ENCODE measurements around the gene PARN. TPM values are rescaled to one million over a fixed set of nuclear protein-coding genes. Genes with fewer than 3 reads are reported as not detected.

The PARN gene
- total RNA-seq, 2 experiments from 2014 or later = 43.0 to 45.6 TPM

- ChIA-PET POLR2A (no interaction called here), CTCF (interaction anchor here (0.9 kb wide), 1 partner anchor 25 kb away, joined by 3 read pairs; no protein-coding TSS in a partner anchor)
- H3K4me3 Mint-ChIP-seq = no peak overlapping the region
- no peaks in the 10 kb centered on the region for H3K27me3 Mint-ChIP-seq
- TF ChIP-seq, protein P1, sequence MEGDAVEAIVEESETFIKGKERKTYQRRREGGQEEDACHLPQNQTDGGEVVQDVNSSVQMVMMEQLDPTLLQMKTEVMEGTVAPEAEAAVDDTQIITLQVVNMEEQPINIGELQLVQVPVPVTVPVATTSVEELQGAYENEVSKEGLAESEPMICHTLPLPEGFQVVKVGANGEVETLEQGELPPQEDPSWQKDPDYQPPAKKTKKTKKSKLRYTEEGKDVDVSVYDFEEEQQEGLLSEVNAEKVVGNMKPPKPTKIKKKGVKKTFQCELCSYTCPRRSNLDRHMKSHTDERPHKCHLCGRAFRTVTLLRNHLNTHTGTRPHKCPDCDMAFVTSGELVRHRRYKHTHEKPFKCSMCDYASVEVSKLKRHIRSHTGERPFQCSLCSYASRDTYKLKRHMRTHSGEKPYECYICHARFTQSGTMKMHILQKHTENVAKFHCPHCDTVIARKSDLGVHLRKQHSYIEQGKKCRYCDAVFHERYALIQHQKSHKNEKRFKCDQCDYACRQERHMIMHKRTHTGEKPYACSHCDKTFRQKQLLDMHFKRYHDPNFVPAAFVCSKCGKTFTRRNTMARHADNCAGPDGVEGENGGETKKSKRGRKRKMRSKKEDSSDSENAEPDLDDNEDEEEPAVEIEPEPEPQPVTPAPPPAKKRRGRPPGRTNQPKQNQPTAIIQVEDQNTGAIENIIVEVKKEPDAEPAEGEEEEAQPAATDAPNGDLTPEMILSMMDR (IDR thresholded peaks at IDR 0.05) = no peak
- H3K36me3 Mint-ChIP-seq (ENCODE audit: low read depth) = peaks cover 10% of the 10 kb centered on the region
- H3K27ac Mint-ChIP-seq = no peak overlapping the region
- ATAC-seq (no peak), DNase-seq (no peak)
- intact Hi-C loops (cut with micrococcal nuclease) = no loop called here
- peaks cover 4% of the 10 kb centered on the region for H3K4me1 Mint-ChIP-seq (ENCODE audit: low read depth)
- H3K9me3 Mint-ChIP-seq = no peaks in the 10 kb centered on the region
Measured at GRCh38 chr16:14562691-14563491, 67.2 kb downstream of the PARN start.

- H3K27me3 Mint-ChIP-seq = no peaks in the 10 kb centered on the region
- no peak overlapping the region for H3K4me3 Mint-ChIP-seq
- no peaks in the 10 kb centered on the region for H3K4me1 Mint-ChIP-seq (ENCODE audit: low read depth)
- DNase-seq (no peak), ATAC-seq (no peak)
- no peak overlapping the region for H3K27ac Mint-ChIP-seq
- peaks cover 9% of the 10 kb centered on the region for H3K36me3 Mint-ChIP-seq (ENCODE audit: low read depth)
- POLR2A ChIA-PET = no interaction called here
- intact Hi-C loops (cut with micrococcal nuclease) = no loop called here
- CTCF ChIA-PET = no interaction called here
- no peaks in the 10 kb centered on the region for H3K9me3 Mint-ChIP-seq
- TF ChIP-seq, protein P1 (IDR thresholded peaks at IDR 0.05) = no peak
Measured at GRCh38 chr16:14560523-14560922, 69.5 kb downstream of the PARN start.

GRCh38 chr16:14559809-14560241 is 70.2 kb downstream of the PARN start:
- no peak for ATAC-seq
- CTCF ChIA-PET = no interaction called here
- peaks cover 8% of the 10 kb centered on the region for H3K36me3 Mint-ChIP-seq (ENCODE audit: low read depth)

DNA sequence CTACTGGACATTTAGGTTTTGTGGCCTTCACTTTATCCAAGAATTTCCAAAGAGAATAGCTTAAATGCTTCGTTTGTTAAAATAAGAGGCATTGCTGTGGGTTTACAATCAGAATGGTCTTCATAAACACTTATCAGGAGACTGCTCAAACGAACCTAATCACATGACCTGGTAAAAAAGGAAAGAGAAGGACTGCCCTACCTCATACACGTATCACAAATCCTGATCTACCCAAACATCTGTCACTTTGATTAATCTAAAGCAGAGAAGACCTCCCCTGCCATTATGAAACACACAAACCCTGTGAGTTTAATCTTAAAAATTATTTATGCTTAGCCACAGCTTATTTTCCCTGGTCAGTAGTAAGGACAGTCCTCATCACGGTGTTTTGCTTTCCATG is 76.6 kb downstream of the PARN start:
- DNase-seq (no peak), ATAC-seq (no peak)
- Mint-ChIP-seq H3K9me3 (no peaks in the 10 kb centered on the region), H3K27me3 (no peaks in the 10 kb centered on the region), H3K4me1 (ENCODE audit: low read depth) (no peaks in the 10 kb centered on the region), H3K27ac (no peak overlapping the region), H3K4me3 (no peak overlapping the region), H3K36me3 (ENCODE audit: low read depth) (peaks cover 25% of the 10 kb centered on the region)
- intact Hi-C loops (cut with micrococcal nuclease) = no loop called here
- TF ChIP-seq, protein P1 (IDR thresholded peaks at IDR 0.05) = no peak
- ChIA-PET POLR2A (no interaction called here), CTCF (no interaction called here)

More at GRCh38 chr16:14559809-14560241, 70.2 kb downstream of the PARN start:
- POLR2A ChIA-PET = no interaction called here
- H3K9me3 Mint-ChIP-seq = no peaks in the 10 kb centered on the region
- DNase-seq = no peak
- no peaks in the 10 kb centered on the region for H3K27me3 Mint-ChIP-seq
- no peak overlapping the region for H3K4me3 Mint-ChIP-seq
- intact Hi-C loops (cut with micrococcal nuclease) = no loop called here
- no peaks in the 10 kb centered on the region for H3K4me1 Mint-ChIP-seq (ENCODE audit: low read depth)
- no peak overlapping the region for H3K27ac Mint-ChIP-seq
- TF ChIP-seq, protein P1 (IDR thresholded peaks at IDR 0.05) = no peak

DNA sequence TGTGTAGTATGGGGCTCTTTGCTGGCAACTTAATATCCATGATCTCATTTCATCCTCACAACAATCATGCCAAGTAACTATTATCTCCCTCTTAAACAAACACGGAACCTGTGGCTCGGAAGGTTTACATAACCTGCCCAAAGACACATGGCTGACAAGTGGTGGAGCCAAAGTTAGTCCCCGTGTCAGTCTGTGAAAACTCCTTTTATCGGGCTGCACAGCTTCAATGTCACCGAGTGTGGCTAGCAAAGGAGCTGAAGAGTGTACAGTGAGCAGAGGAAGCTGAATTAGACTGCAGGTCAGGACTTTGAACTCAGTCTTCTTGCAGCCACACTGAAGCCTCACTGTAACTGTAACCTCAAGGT is 80.3 kb downstream of the PARN start:
- no peaks in the 10 kb centered on the region for H3K9me3 Mint-ChIP-seq
- H3K4me1 Mint-ChIP-seq (ENCODE audit: low read depth) = peaks cover 2% of the 10 kb centered on the region
- H3K4me3 Mint-ChIP-seq = no peak overlapping the region
- H3K36me3 Mint-ChIP-seq (ENCODE audit: low read depth) = peaks cover 24% of the 10 kb centered on the region
- H3K27me3 Mint-ChIP-seq = no peaks in the 10 kb centered on the region
- ChIA-PET CTCF (interaction anchor here (0.6 kb wide), 1 partner anchor 241 kb away, joined by 3 read pairs; no protein-coding TSS in a partner anchor), POLR2A (interaction anchor here (0.6 kb wide), 1 partner anchor 254 kb away, joined by 3 read pairs; no protein-coding TSS in a partner anchor)
- ATAC-seq (no peak), DNase-seq (no peak)
- TF ChIP-seq, protein P1 (IDR thresholded peaks at IDR 0.05) = no peak
- H3K27ac Mint-ChIP-seq = no peak overlapping the region
- intact Hi-C loops (cut with micrococcal nuclease) = no loop called here
